ENCODE results near the gene GNRH2.

GRCh38 chr20:3067139-3068014 is 24.0 kb downstream of the GNRH2 start:
- TF ChIP-seq CTCF (IDR thresholded peaks at IDR 0.05; ENCODE audit: poor library complexity), result no peak
- TF ChIP-seq EZH2 (IDR thresholded peaks at IDR 0.05; ENCODE audit: borderline replicate concordance), result no peak
- no peak for TF ChIP-seq EZH2phosphoT487 (IDR thresholded peaks at IDR 0.05; ENCODE audit: low read depth, severe bottlenecking, unreplicated experiment)
